Measurements from ENCODE around the gene ERG.
A peak's percentile ranks its signal among the peaks of the same experiment; 100 is the strongest.

Gene ERG

GRCh38 chr21:38496224-38496623 is 2.1 kb downstream of the ERG start:
- no peak for DNase-seq

GRCh38 chr21:38495696-38496095 is 2.6 kb downstream of the ERG start:
- peak; percentile 30 to 44 for DNase-seq

GRCh38 chr21:38495242-38495641 is 3.0 kb downstream of the ERG start:
- peak in 1 of 2 experiments; percentile 10 for DNase-seq

- peak; percentile 34 to 50 for DNase-seq
Measured at GRCh38 chr21:38494703-38495102, 3.6 kb downstream of the ERG start.

- no peak for DNase-seq
Measured at GRCh38 chr21:38494251-38494642, 4.0 kb downstream of the ERG start.

- DNase-seq: no peak
Measured at GRCh38 chr21:38493549-38494250, 4.6 kb downstream of the ERG start.

- DNase-seq: no peak
Measured at GRCh38 chr21:38492007-38492406, 6.3 kb downstream of the ERG start.

- DNase-seq: no peak
Measured at GRCh38 chr21:38491536-38491935, 6.7 kb downstream of the ERG start.

- no peak for DNase-seq
Measured at GRCh38 chr21:38490411-38491020, 7.8 kb downstream of the ERG start.

GRCh38 chr21:38489729-38490128 is 8.5 kb downstream of the ERG start:
- DNase-seq: no peak

- DNase-seq: no peak
Measured at GRCh38 chr21:38489271-38489652, 9.0 kb downstream of the ERG start.

GRCh38 chr21:38488640-38489270 is 9.5 kb downstream of the ERG start:
- DNase-seq: no peak

- no peak for DNase-seq
Measured at GRCh38 chr21:38487901-38488639, 10.2 kb downstream of the ERG start.

GRCh38 chr21:38486706-38487105 is 11.6 kb downstream of the ERG start:
- DNase-seq: peak in 1 of 2 experiments; percentile 21

GRCh38 chr21:38486221-38486620 is 12.1 kb downstream of the ERG start:
- no peak for DNase-seq

GRCh38 chr21:38479641-38480525 is 18.4 kb downstream of the ERG start:
- no peak for DNase-seq

- no peak for DNase-seq
Measured at GRCh38 chr21:38478782-38479181, 19.5 kb downstream of the ERG start.

- DNase-seq: no peak
Measured at GRCh38 chr21:38477226-38477625, 21.1 kb downstream of the ERG start.

- DNase-seq: peak; percentile 85 to 88
Measured at GRCh38 chr21:38476385-38476784, 21.9 kb downstream of the ERG start.

- DNase-seq: no peak
Measured at GRCh38 chr21:38475519-38475918, 22.8 kb downstream of the ERG start.

- no peak for DNase-seq
Measured at GRCh38 chr21:38474796-38475195, 23.5 kb downstream of the ERG start.

- no peak for DNase-seq
Measured at GRCh38 chr21:38474124-38474523, 24.2 kb downstream of the ERG start.
